Activated T-cell treated with anti-CD3 and anti-CD28 coated beads for 24 hours (primary cell): ENCODE data around the gene SPACA5.
"Not testable (repeated sequence)": the region's sequence is repeated elsewhere in the genome, so short reads cannot be mapped to it uniquely, and the experiment has no call there.

Experiments
- DNase-seq: peaks from one replicate; pipeline ENCODE4 v3.0.0-alpha.2; 2020; ENCODE audit warnings: low read depth

The SPACA5 gene

GRCh38 chrX:48006688-48007087 lies at the start of gene SPACA5:
Gene SPACA5, plus strand, starts transcription at chrX:48006988. Its CDS starts 815 bp downstream, at chrX:48007803.
- DNase-seq: not testable (repeated sequence)

GRCh38 chrX:47958206-47958605 lies 48.6 kb upstream of the SPACA5 start:
- DNase-seq: not testable (repeated sequence)

GRCh38 chrX:47958761-47959342 lies 47.9 kb upstream of the SPACA5 start:
- peak; percentile 6 for DNase-seq

GRCh38 chrX:47960406-47960805 lies 46.4 kb upstream of the SPACA5 start:
- DNase-seq: no peak

GRCh38 chrX:47961830-47962229 lies 45.0 kb upstream of the SPACA5 start:
- not testable (repeated sequence) for DNase-seq

- not testable (repeated sequence) for DNase-seq
Observed at GRCh38 chrX:47965526-47965925, 41.3 kb upstream of the SPACA5 start.

- DNase-seq: no peak
Observed at GRCh38 chrX:47973235-47973634, 33.6 kb upstream of the SPACA5 start.

- DNase-seq: no peak
Observed at GRCh38 chrX:47976254-47977151, 30.3 kb upstream of the SPACA5 start.

- DNase-seq: no peak
Observed at GRCh38 chrX:47991263-47992094, 15.3 kb upstream of the SPACA5 start.

- no peak for DNase-seq
Observed at GRCh38 chrX:47992095-47992380, 14.8 kb upstream of the SPACA5 start.

- no peak for DNase-seq
Observed at GRCh38 chrX:47992669-47993068, 14.1 kb upstream of the SPACA5 start.

GRCh38 chrX:48001260-48001659 lies 5.5 kb upstream of the SPACA5 start:
- no peak for DNase-seq

- no peak for DNase-seq
Observed at GRCh38 chrX:48002319-48002718, 4.5 kb upstream of the SPACA5 start.

GRCh38 chrX:48002929-48003328 lies 3.9 kb upstream of the SPACA5 start:
- DNase-seq: no peak

GRCh38 chrX:48003367-48003757 lies 3.4 kb upstream of the SPACA5 start:
- DNase-seq: no peak

GRCh38 chrX:48003758-48004457 lies 2.9 kb upstream of the SPACA5 start, which contains the start of gene ZNF182:
Gene ZNF182, minus strand, starts transcription at chrX:48003989. Its CDS starts 1,380 bp downstream, at chrX:48002609.
- DNase-seq: peak; percentile 85

GRCh38 chrX:48009445-48009960 lies 2.7 kb downstream of the SPACA5 start:
- DNase-seq: not testable (repeated sequence)

- DNase-seq: not testable (repeated sequence)
Observed at GRCh38 chrX:48016583-48017310, 10.0 kb downstream of the SPACA5 start.

- not testable (repeated sequence) for DNase-seq
Observed at GRCh38 chrX:48019892-48020291, 13.1 kb downstream of the SPACA5 start.

- peak; percentile 28 for DNase-seq
Observed at GRCh38 chrX:48020472-48020871, 13.7 kb downstream of the SPACA5 start.
